PC-9 (cell line): ENCODE data around the gene HOXB3.

Experiments used
- EZH2 ChIP-seq: fragments of 200-600 bp; sonication (generic); IDR thresholded peaks from 2 replicates; pipeline ENCODE4 v1.8.0; 2017; ENCODE audit warnings: antibody characterized with exemption, low read depth
- TF ChIP-seq, protein P1 (sequence below): fragments of 200-600 bp; sonication (generic); conservative IDR thresholded peaks from 2 replicates; pipeline ENCODE4 v1.6.1; 2017; ENCODE audit warnings: mixed run types, antibody characterized with exemption, mild to moderate bottlenecking, moderate library complexity

DNA sequence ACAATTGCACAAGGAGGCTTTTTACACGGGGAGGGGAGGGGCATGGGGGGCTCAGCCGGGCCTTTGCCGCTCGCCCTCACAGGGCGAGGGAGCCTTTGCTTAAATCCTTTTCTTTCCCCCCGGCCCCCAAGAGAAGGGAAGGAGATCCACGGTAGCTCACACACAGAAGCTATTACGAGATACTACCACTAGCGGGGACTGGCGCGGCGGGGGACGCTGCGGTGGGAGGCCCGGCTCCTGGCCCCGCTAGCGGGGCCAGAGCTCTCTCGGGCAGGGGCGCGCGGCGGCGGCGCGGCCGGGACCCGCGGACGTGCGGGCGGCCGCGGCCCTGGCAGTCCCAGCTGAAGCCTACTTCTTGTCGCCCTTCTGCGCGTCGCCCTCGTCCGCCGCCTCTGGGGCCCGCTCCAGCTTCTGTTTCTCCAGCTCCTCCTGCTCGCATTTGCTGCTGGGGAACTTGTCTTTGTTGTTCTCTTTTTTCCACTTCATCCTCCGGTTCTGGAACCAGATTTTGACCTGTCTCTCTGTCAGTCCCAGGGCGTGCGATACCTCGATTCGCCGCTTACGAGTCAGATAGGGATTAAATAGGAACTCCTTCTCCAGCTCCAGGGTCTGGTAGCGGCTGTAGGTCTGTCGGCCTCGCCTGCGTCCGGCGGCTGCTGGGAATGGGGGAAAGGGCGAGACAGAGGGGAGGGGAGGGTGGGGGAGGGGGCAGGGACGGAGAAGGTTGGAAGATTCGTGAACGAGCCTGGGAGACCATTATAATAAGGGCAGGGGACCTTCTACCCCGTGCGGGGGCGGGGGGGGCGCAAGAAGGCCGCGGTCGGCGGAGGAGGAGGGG, 23.0 kb upstream of the HOXB3 start:
- TF ChIP-seq, protein P1, sequence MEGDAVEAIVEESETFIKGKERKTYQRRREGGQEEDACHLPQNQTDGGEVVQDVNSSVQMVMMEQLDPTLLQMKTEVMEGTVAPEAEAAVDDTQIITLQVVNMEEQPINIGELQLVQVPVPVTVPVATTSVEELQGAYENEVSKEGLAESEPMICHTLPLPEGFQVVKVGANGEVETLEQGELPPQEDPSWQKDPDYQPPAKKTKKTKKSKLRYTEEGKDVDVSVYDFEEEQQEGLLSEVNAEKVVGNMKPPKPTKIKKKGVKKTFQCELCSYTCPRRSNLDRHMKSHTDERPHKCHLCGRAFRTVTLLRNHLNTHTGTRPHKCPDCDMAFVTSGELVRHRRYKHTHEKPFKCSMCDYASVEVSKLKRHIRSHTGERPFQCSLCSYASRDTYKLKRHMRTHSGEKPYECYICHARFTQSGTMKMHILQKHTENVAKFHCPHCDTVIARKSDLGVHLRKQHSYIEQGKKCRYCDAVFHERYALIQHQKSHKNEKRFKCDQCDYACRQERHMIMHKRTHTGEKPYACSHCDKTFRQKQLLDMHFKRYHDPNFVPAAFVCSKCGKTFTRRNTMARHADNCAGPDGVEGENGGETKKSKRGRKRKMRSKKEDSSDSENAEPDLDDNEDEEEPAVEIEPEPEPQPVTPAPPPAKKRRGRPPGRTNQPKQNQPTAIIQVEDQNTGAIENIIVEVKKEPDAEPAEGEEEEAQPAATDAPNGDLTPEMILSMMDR: peak; percentile 22; the same call in 1 of the 2 replicates
- TF ChIP-seq EZH2: no peak
